Smooth muscle cell (in vitro differentiated cells): Measurements from ENCODE around the gene TBKBP1. TPM values are rescaled to one million over a fixed set of nuclear protein-coding genes. Genes with fewer than 3 reads are reported as not detected.

Source experiments
- DNase-seq: peaks from one replicate; lab custom pipeline; 2025; ENCODE audit not compliant: unreplicated experiment; lab: John Stamatoyannopoulos, UW
- H2AFZ ChIP-seq: fragments of 200-600 bp; sonication (generic); 2 replicates; pipeline ENCODE4 v1.6.0; 2016; ENCODE audit warnings: antibody characterized with exemption, low read depth, mild to moderate bottlenecking
- H3F3A ChIP-seq: fragments of 200-600 bp; sonication (generic); 2 replicates; pipeline ENCODE4 v1.6.0; 2017; ENCODE audit warnings: antibody characterized with exemption, low read depth
- H3K27ac ChIP-seq: fragments of 200-600 bp; sonication (generic); 2 replicates; pipeline ENCODE4 v1.5.1; 2016; ENCODE audit warnings: low read depth, mild to moderate bottlenecking
- H3K27me3 ChIP-seq: fragments of 200-600 bp; sonication (generic); 2 replicates; pipeline ENCODE4 v1.6.1; 2016; ENCODE audit warnings: low read depth, mild to moderate bottlenecking
- H3K36me3 ChIP-seq: fragments of 200-600 bp; sonication (generic); 2 replicates; pipeline ENCODE4 v1.5.1; 2016; ENCODE audit warnings: low read depth
- H3K4me1 ChIP-seq: fragments of 200-600 bp; sonication (generic); 2 replicates; pipeline ENCODE4 v1.5.1; 2016; ENCODE audit warnings: low read depth
- H3K4me2 ChIP-seq: fragments of 200-600 bp; sonication (generic); 2 replicates; pipeline ENCODE4 v1.6.0; 2016; ENCODE audit warnings: mild to moderate bottlenecking
- H3K4me3 ChIP-seq: fragments of 200-600 bp; sonication (generic); 2 replicates; pipeline ENCODE4 v1.5.1; 2016; ENCODE audit warnings: mild to moderate bottlenecking
- H3K79me2 ChIP-seq: fragments of 200-600 bp; sonication (generic); 2 replicates; pipeline ENCODE4 v1.6.0; 2016; ENCODE audit warnings: low read depth, mild to moderate bottlenecking
- H3K9ac ChIP-seq: fragments of 200-600 bp; sonication (generic); 2 replicates; pipeline ENCODE4 v1.6.0; 2016; ENCODE audit warnings: low read depth
- H3K9me3 ChIP-seq: fragments of 200-600 bp; sonication (generic); replicated peaks from 2 replicates; pipeline ENCODE4 v1.5.1; 2016; ENCODE audit warnings: low read depth
- H4K20me1 ChIP-seq: fragments of 200-600 bp; sonication (generic); 2 replicates; pipeline ENCODE4 v1.6.0; 2016; ENCODE audit warnings: low read depth
- CTCF ChIP-seq: fragments of 200-600 bp; sonication (generic); IDR thresholded peaks from 2 replicates; pipeline ENCODE4 v1.5.1; 2017; ENCODE audit warnings: borderline replicate concordance, mild to moderate bottlenecking, antibody characterized with exemption; ENCODE audit not compliant: insufficient read depth, poor library complexity, severe bottlenecking
- WGBS: methylation state at CpG from one replicate; pipeline ENCODE4 v1.1.7; 2016; ENCODE audit warnings: low lambda C conversion rate; 5-methylcytosine and 5-hydroxymethylcytosine counted together
- polyA plus RNA-seq: library from polyadenylated mRNA; unstranded; fragments of >200 nt; fragmentation: Nextera tagmentation; extraction: Ambion mirVana; gene quantifications from 2 replicates; pipeline ENCODE4 v1.2.1, GENCODE V29; 2016
- total RNA-seq: library from RNA; depleted of rRNA; stranded (reverse); fragments of >200 nt; gene quantifications from 2 replicates; pipeline ENCODE4 v1.2.3, GENCODE V29; 2014

TBKBP1 gene
- total and polyA plus RNA-seq, 2 experiments from 2014 or later: 5.8 to 7.7 TPM

- 57% methylated on average over 1 of the region's 1 CpG for WGBS
- no peak overlapping the region for H3K27ac ChIP-seq
These were observed 23.9 kb upstream of the TBKBP1 start for GRCh38 chr17:47670064-47670463.

DNA sequence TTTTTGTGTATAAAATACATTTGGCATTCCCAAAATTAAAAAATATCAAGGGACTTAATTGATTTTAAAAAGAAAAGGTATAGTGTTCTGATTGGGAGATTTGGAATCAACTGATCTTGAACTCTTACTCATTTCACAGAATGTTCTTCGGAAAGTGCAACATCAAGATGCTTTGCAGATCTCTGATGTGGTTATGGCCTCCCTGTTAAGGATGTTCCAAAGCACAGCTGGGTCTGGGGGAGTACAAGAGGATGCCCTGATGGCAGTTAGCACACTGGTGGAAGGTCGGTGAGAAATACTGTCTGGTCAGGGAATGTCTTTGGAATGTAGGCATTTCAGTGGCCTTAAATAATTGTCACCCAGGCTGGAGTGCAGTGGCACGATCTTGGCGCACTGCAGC, 19.5 kb upstream of the TBKBP1 start:
- no peaks in the 10 kb centered on the region for H3K4me1 ChIP-seq
- H3K9me3 ChIP-seq: no peaks in the 10 kb centered on the region
- peaks cover 17% of the 10 kb centered on the region for H3K79me2 ChIP-seq
- H3K27me3 ChIP-seq: no peaks in the 10 kb centered on the region
- peaks cover 70% of the 10 kb centered on the region for H3K36me3 ChIP-seq
- H3K4me2 ChIP-seq: no peak overlapping the region
- H4K20me1 ChIP-seq: peaks cover 85% of the 10 kb centered on the region
- no peak overlapping the region for H3K4me3 ChIP-seq
- H2AFZ ChIP-seq: no peak overlapping the region
- no peak for DNase-seq
- no peak overlapping the region for H3K27ac ChIP-seq
- 94% methylated on average over 4 of the region's 4 CpGs for WGBS
- TF ChIP-seq CTCF: no peak
- H3F3A ChIP-seq: peaks cover 22% of the 10 kb centered on the region
- H3K9ac ChIP-seq: no peak overlapping the region

More at GRCh38 chr17:47670064-47670463, 23.9 kb upstream of the TBKBP1 start:
- Histone ChIP-seq H3K36me3 (peaks cover 78% of the 10 kb centered on the region), H3K79me2 (peaks cover 42% of the 10 kb centered on the region), H3K4me1 (peaks cover 3% of the 10 kb centered on the region), H3K4me3 (no peak overlapping the region), H3K4me2 (no peak overlapping the region), H3F3A (peaks cover 17% of the 10 kb centered on the region), H3K9ac (no peak overlapping the region), H3K27me3 (no peaks in the 10 kb centered on the region), H2AFZ (no peak overlapping the region), H3K9me3 (no peaks in the 10 kb centered on the region), H4K20me1 (peaks cover 91% of the 10 kb centered on the region)
- TF ChIP-seq CTCF: no peak
- no peak for DNase-seq

DNA sequence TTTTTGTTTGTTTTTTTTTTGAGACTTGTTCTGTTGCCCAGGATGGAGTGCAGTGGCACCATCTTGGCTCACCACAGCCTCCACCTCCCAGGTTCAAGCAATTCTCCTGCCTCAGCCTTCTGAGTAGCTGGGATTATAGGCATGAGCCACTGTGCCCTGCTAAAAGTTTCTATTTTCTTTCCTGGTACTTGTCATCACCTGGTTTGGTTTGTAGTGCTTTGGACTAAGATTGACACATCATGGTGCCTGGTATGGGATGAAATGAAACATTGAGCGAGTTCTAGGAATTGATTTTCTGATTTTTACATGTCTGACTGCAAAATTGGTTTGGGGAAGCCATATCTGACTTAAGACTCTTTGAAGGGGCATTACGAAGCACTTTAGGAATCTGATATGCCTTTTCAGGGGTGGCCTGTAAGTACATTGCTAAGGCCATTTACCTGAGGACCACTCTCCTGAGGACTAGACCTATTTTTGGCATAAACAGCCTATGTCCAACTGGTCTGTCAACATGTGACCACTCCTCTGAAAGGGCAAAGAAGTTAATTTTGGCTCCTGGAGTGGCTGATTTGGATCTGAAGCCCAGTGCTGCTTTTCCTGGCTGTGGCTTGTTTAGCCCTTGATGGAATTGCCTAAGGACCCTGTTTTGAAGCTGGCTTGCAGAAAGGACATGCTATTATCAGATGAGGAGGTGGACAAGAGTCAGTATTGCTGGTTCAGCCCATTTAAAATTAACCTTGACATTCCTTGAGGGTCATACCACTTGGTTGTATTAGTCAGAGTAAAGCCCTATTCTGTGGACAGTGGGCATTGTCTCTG, 18.4 kb upstream of the TBKBP1 start:
- peaks cover 81% of the 10 kb centered on the region for H4K20me1 ChIP-seq
- no peaks in the 10 kb centered on the region for H3K9me3 ChIP-seq
- H3K27me3 ChIP-seq: no peaks in the 10 kb centered on the region
- no peak overlapping the region for H3K4me3 ChIP-seq
- peaks cover 23% of the 10 kb centered on the region for H3F3A ChIP-seq
- H3K9ac ChIP-seq: no peak overlapping the region
- no peak for TF ChIP-seq CTCF
- H3K79me2 ChIP-seq: peaks cover 13% of the 10 kb centered on the region
- H2AFZ ChIP-seq: no peak overlapping the region
- no peak overlapping the region for H3K27ac ChIP-seq
- peaks cover 69% of the 10 kb centered on the region for H3K36me3 ChIP-seq
- no peak overlapping the region for H3K4me2 ChIP-seq
- H3K4me1 ChIP-seq: no peaks in the 10 kb centered on the region
- DNase-seq: no peak
- 95% methylated on average over 2 of the region's 2 CpGs for WGBS

DNA sequence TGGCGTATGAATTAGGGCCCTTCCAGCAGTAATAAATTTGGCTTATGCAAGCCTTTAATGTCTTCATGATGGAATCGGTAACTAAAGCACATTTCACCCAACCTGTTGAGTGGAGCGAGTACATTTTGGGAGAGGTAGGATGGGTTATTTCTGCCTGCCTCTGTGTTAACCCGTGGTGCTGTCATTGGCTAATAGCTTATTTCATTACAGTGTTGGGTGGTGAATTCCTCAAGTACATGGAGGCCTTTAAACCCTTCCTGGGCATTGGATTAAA, 17.8 kb upstream of the TBKBP1 start:
- peaks cover 7% of the 10 kb centered on the region for H3K79me2 ChIP-seq
- TF ChIP-seq CTCF: no peak
- H4K20me1 ChIP-seq: peaks cover 81% of the 10 kb centered on the region
- H3K27ac ChIP-seq: no peak overlapping the region
- peaks cover 22% of the 10 kb centered on the region for H3F3A ChIP-seq
- H3K4me3 ChIP-seq: no peak overlapping the region
- WGBS: 95% methylated on average over 4 of the region's 4 CpGs
- H3K9ac ChIP-seq: no peak overlapping the region
- H2AFZ ChIP-seq: no peak overlapping the region
- no peak for DNase-seq
- H3K4me2 ChIP-seq: no peak overlapping the region
- H3K36me3 ChIP-seq: peaks cover 66% of the 10 kb centered on the region
- no peaks in the 10 kb centered on the region for H3K4me1 ChIP-seq
- no peaks in the 10 kb centered on the region for H3K27me3 ChIP-seq
- no peaks in the 10 kb centered on the region for H3K9me3 ChIP-seq
